SJCRH30 (cell line): ENCODE results near the gene KCND3. TPM values are rescaled to one million over a fixed set of nuclear protein-coding genes. Genes with fewer than 3 reads are reported as not detected.

Experiments used
- DNase-seq, 2 experiments: peaks; one replicate each; pipeline ENCODE4 v3.0.0-alpha.2; 2015 to 2020
- H3K27ac ChIP-seq: fragments of 250-450 bp; sonication (Bioruptor Pico); 2 replicates; pipeline ENCODE4 v1.5.1; 2020; ENCODE audit warnings: mild to moderate bottlenecking, moderate library complexity
- H3K27me3 ChIP-seq: fragments of 250-450 bp; sonication (Bioruptor Pico); 2 replicates; pipeline ENCODE4 v1.5.1; 2020; ENCODE audit warnings: mild to moderate bottlenecking, moderate library complexity
- H3K36me3 ChIP-seq: fragments of 250-450 bp; sonication (Bioruptor Pico); 2 replicates; pipeline ENCODE4 v1.5.1; 2020; ENCODE audit warnings: mild to moderate bottlenecking, moderate library complexity
- H3K4me1 ChIP-seq: fragments of 250-450 bp; sonication (Bioruptor Pico); 2 replicates; pipeline ENCODE4 v1.5.1; 2020; ENCODE audit warnings: mild to moderate bottlenecking, moderate library complexity
- H3K4me3 ChIP-seq: fragments of 250-450 bp; sonication (Bioruptor Pico); 2 replicates; pipeline ENCODE4 v1.5.1; 2020; ENCODE audit warnings: mild to moderate bottlenecking, moderate library complexity
- H3K9me3 ChIP-seq: fragments of 250-450 bp; sonication (Bioruptor Pico); replicated peaks from 2 replicates; pipeline ENCODE4 v1.5.1; 2020; ENCODE audit warnings: mild to moderate bottlenecking, moderate library complexity
- total RNA-seq: library from RNA; depleted of rRNA; stranded (reverse); fragments of >200 nt; shearing (Covaris generic); gene quantifications from 2 replicates; pipeline ENCODE4 v1.2.3, GENCODE V29; 2014

The KCND3 gene
- total RNA-seq, 1 experiment from 2014 or later: 5.1 TPM

GRCh38 chr1:111856411-111857185 lies 132.9 kb downstream of the KCND3 start:
- no peak for DNase-seq
- Histone ChIP-seq H3K4me1 (0 out of 2 replicates have a peak, but pooled peaks cover 3% of the 10 kb centered on the region), H3K27ac (no peak overlapping the region), H3K4me3 (no peak overlapping the region), H3K36me3 (no peaks in the 10 kb centered on the region), H3K27me3 (no peaks in the 10 kb centered on the region), H3K9me3 (no peaks in the 10 kb centered on the region)

GRCh38 chr1:111855260-111855659 lies 134.2 kb downstream of the KCND3 start:
- H3K27ac ChIP-seq: no peak overlapping the region

GRCh38 chr1:111852261-111852721 lies 137.2 kb downstream of the KCND3 start:
- Histone ChIP-seq H3K4me3 (no peak overlapping the region), H3K27me3 (no peaks in the 10 kb centered on the region), H3K9me3 (no peaks in the 10 kb centered on the region), H3K27ac (no peak overlapping the region), H3K36me3 (no peaks in the 10 kb centered on the region), H3K4me1 (0 out of 2 replicates have a peak, but pooled peaks cover 3% of the 10 kb centered on the region)
- DNase-seq: no peak

More at GRCh38 chr1:111855260-111855659, 134.2 kb downstream of the KCND3 start:
- Histone ChIP-seq H3K4me3 (no peak overlapping the region), H3K9me3 (no peaks in the 10 kb centered on the region), H3K36me3 (no peaks in the 10 kb centered on the region), H3K27me3 (no peaks in the 10 kb centered on the region), H3K4me1 (0 out of 2 replicates have a peak, but pooled peaks cover 3% of the 10 kb centered on the region)
- no peak for DNase-seq

DNA sequence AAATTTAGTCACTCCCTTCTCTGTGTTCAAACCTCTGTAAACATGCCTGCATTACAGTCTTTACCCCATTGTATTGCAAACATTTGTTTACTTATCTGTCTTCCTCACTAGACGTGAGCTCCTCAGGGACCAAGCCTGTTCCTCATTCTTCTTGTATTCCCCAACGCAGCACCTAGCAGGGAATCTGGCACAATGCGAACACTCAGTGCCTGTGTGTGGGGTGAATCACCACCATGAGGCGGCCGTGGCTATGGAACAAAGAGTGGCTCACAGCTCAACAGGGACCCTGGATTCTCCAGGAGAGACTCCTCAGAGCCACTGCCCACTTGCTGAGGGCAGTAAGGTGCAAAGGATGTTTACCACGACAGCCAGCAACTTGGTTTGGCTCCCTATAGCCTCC lies 137.9 kb downstream of the KCND3 start:
- Histone ChIP-seq H3K27ac (no peak overlapping the region), H3K36me3 (no peaks in the 10 kb centered on the region), H3K9me3 (no peaks in the 10 kb centered on the region), H3K4me1 (0 out of 2 replicates have a peak, but pooled peaks cover 3% of the 10 kb centered on the region), H3K27me3 (no peaks in the 10 kb centered on the region), H3K4me3 (no peak overlapping the region)
- no peak for DNase-seq

DNA sequence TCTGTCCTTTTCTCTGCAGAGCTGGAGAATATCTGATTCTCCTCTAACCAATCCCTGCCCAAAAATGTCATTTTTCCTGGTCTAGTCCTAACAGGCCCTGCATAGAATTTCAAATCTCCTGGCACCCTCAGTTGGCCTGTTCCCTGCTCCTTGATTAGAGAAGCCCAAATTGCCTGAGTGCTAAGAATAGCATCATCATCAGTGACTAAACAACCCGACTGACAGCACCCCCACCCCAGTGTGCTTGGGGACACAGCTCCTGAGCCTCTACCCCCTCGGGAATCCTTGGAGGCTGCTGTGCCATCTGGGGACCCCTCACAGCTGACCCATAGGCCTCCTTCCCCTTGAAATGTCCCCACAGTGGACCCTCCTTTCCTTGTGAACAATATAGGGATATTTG lies 139.4 kb downstream of the KCND3 start:
- Histone ChIP-seq H3K4me3 (no peak overlapping the region), H3K9me3 (no peaks in the 10 kb centered on the region), H3K27me3 (no peaks in the 10 kb centered on the region), H3K4me1 (0 out of 2 replicates have a peak, but pooled peaks cover 3% of the 10 kb centered on the region), H3K36me3 (no peaks in the 10 kb centered on the region), H3K27ac (no peak overlapping the region)
- no peak for DNase-seq

DNA sequence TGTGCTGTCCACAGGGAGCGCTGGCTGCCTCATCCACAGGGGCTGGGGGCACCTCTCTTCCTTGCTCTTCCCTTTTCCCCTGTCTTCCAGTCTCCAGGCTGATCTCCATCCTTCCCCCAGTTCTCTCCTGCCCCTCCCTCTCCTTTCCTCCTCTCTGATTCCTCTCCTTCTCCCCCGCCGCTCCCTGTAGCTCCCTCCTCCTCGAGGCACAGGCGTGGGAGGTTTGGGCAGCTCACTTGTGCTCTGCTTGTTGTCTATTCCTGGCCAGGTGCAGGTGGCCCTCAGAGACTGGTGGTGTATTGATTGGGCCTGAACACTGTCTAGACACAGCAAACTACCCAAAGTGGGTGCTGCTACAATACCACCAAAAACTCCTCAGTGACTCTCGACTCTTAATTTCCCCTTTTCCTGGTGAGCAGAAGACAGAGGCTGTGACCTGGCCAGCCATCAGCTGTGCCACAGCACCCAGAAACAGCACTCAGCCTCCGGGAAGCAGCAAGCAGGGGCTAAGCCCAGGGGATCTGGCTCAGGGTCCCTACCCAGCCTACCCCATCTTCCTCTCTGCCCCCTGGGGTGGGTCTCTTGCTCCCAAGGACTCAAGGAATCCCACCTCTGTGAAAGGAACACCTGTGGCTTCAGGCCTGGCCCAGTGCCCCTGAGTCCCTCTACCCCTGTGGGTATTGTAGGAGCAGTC lies 140.5 kb downstream of the KCND3 start:
- H3K27me3 ChIP-seq: no peaks in the 10 kb centered on the region

GRCh38 chr1:111847466-111847865 lies 142.0 kb downstream of the KCND3 start:
- no peaks in the 10 kb centered on the region for H3K27me3 ChIP-seq
- DNase-seq: no peak
- H3K36me3 ChIP-seq: no peaks in the 10 kb centered on the region
- H3K4me3 ChIP-seq: no peak overlapping the region
- H3K9me3 ChIP-seq: no peaks in the 10 kb centered on the region
- H3K4me1 ChIP-seq: 0 out of 2 replicates have a peak, but pooled peaks cover 3% of the 10 kb centered on the region
- H3K27ac ChIP-seq: no peak overlapping the region

More for the DNA sequence above, 140.5 kb downstream of the KCND3 start:
- H3K36me3 ChIP-seq: no peaks in the 10 kb centered on the region
- DNase-seq: no peak
- no peak overlapping the region for H3K27ac ChIP-seq
- H3K9me3 ChIP-seq: no peaks in the 10 kb centered on the region
- 0 out of 2 replicates have a peak, but pooled peaks cover 3% of the 10 kb centered on the region for H3K4me1 ChIP-seq
- H3K4me3 ChIP-seq: no peak overlapping the region

- 0 out of 2 replicates have a peak, but pooled peaks cover under 1% of the 10 kb centered on the region for H3K4me1 ChIP-seq
- no peak for DNase-seq
- H3K27ac ChIP-seq: no peak overlapping the region
- H3K4me3 ChIP-seq: no peak overlapping the region
- H3K36me3 ChIP-seq: no peaks in the 10 kb centered on the region
- H3K27me3 ChIP-seq: no peaks in the 10 kb centered on the region
- no peaks in the 10 kb centered on the region for H3K9me3 ChIP-seq
Measured at GRCh38 chr1:111846842-111847241, 142.6 kb downstream of the KCND3 start.

GRCh38 chr1:111843177-111843576 lies 146.3 kb downstream of the KCND3 start:
- no peak for DNase-seq
- H3K4me3 ChIP-seq: no peak overlapping the region
- H3K27ac ChIP-seq: no peak overlapping the region
- no peaks in the 10 kb centered on the region for H3K4me1 ChIP-seq
- no peaks in the 10 kb centered on the region for H3K36me3 ChIP-seq
- H3K9me3 ChIP-seq: no peaks in the 10 kb centered on the region
- H3K27me3 ChIP-seq: no peaks in the 10 kb centered on the region

DNA sequence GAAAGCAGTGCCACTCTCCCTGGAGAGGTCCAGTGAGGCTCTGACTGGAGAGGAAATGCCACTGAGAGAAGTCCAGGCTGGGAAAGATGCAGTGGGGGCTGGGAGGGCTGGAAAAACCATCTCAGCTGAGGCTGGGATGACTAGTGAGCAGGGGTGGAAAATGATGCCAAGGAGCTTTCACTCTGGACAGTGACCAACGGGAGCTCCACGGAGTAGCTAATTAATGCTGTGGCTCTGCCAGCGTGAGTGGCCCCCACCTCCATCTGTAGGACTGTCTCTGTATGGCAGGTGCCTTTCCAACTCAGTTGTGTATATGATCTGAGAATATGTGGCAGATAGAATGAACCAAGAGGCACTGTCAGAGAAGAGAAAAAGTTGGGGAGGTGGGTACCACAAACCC lies 147.1 kb downstream of the KCND3 start:
- H3K27ac ChIP-seq: no peak overlapping the region
- no peaks in the 10 kb centered on the region for H3K4me1 ChIP-seq
- H3K27me3 ChIP-seq: no peaks in the 10 kb centered on the region
- H3K4me3 ChIP-seq: no peak overlapping the region
- DNase-seq: no peak
- no peaks in the 10 kb centered on the region for H3K9me3 ChIP-seq
- H3K36me3 ChIP-seq: no peaks in the 10 kb centered on the region

GRCh38 chr1:111841746-111842145 lies 147.7 kb downstream of the KCND3 start:
- Histone ChIP-seq H3K27ac (no peak overlapping the region), H3K36me3 (no peaks in the 10 kb centered on the region), H3K9me3 (no peaks in the 10 kb centered on the region), H3K4me3 (no peak overlapping the region), H3K27me3 (no peaks in the 10 kb centered on the region), H3K4me1 (no peaks in the 10 kb centered on the region)
- DNase-seq: no peak

DNA sequence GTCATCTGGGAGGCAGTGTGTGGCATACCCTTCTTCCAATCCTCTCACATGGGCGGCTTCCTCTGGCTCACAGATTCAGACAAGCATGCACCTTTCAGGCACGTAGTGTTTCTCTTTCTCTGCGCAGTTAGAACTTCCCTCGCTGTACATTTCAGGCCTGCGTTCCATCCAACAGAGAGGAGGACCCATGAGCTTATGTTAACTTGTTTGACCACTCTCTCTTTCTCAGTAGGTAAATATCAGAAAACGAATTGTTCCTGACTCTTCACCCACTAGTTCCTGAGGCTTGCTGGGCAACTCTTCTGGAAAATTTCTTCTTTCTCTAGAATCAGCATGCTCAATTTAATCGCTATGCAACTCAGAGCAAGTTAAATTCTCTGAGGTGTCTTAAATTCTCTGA lies 148.3 kb downstream of the KCND3 start:
- no peak for DNase-seq
- Histone ChIP-seq H3K27ac (no peak overlapping the region), H3K9me3 (no peaks in the 10 kb centered on the region), H3K27me3 (no peaks in the 10 kb centered on the region), H3K4me3 (no peak overlapping the region), H3K36me3 (no peaks in the 10 kb centered on the region), H3K4me1 (no peaks in the 10 kb centered on the region)

DNA sequence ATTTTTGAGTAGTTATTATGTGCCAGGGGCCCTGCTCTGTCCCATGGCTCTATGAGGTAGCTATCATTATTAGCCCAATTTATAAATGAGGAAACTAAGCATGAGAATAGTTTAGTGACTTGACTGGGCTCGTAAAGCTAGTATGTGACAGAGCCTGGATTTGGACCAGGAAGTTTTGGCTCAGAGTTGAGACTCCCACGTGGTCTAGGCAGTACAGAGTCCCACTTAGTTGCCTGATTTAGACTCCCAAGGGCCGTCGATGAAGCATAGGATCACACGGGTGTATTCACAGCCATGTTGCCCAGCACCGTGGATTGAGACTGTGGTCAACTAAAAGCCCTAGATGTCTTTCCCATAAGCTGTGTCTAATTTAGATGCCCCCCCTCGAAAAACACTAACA lies 152.1 kb downstream of the KCND3 start:
- no peak overlapping the region for H3K27ac ChIP-seq
- H3K9me3 ChIP-seq: no peaks in the 10 kb centered on the region
- no peaks in the 10 kb centered on the region for H3K4me1 ChIP-seq
- no peak overlapping the region for H3K4me3 ChIP-seq
- DNase-seq: no peak
- H3K36me3 ChIP-seq: no peaks in the 10 kb centered on the region
- no peaks in the 10 kb centered on the region for H3K27me3 ChIP-seq

DNA sequence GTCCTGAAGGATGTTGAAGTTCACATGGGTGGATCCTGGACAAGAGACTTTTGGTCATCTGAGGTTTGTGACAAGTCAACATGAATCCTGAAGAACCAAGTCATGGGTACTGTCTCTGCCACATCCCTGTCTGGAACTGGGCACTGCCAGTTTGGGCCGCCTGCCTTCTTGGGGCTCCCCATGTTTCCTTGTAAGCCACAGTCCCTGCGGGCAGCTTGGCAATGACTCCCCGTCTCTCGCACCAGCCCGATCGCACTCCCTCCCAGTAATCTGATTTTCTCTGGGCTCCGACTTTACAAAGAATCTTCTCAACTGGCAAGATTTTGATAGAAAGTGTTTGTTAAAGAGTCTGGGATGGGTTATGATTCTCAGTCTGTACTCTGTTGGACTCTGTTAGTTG lies 153.4 kb downstream of the KCND3 start:
- no peak for DNase-seq
- Histone ChIP-seq H3K4me3 (no peak overlapping the region), H3K4me1 (no peaks in the 10 kb centered on the region), H3K27me3 (no peaks in the 10 kb centered on the region), H3K36me3 (no peaks in the 10 kb centered on the region), H3K9me3 (no peaks in the 10 kb centered on the region), H3K27ac (no peak overlapping the region)

GRCh38 chr1:111835514-111835913 lies 154.0 kb downstream of the KCND3 start:
- no peaks in the 10 kb centered on the region for H3K36me3 ChIP-seq
- DNase-seq: no peak
- no peaks in the 10 kb centered on the region for H3K4me1 ChIP-seq
- no peak overlapping the region for H3K27ac ChIP-seq
- H3K9me3 ChIP-seq: no peaks in the 10 kb centered on the region
- H3K4me3 ChIP-seq: no peak overlapping the region
- H3K27me3 ChIP-seq: no peaks in the 10 kb centered on the region
